K562 (cell line): Measurements from ENCODE around the gene CARD9.

Experiments
- CBX2 ChIP-seq: fragments of 200-600 bp; sonication (generic); IDR thresholded peaks from one replicate; pipeline ENCODE4 v1.6.1; 2012; ENCODE audit warnings: mild to moderate bottlenecking, low read length, inconsistent platforms; ENCODE audit not compliant: insufficient read depth, poor library complexity, severe bottlenecking
- DACH1 ChIP-seq: fragments of 450-650 bp; IDR thresholded peaks from 2 replicates; pipeline ENCODE4 v1.6.1; 2018; ENCODE audit not compliant: partially characterized antibody
- FOXP1 ChIP-seq: sonication (generic); formaldehyde crosslinking; IDR thresholded peaks from 2 replicates; pipeline ENCODE4 v1.8.0; 2022; ENCODE audit warnings: mild to moderate bottlenecking, missing genetic modification reagents
- KDM1A ChIP-seq, 2 experiments: fragments of 450-650 bp; IDR thresholded peaks; 2 replicates each; pipeline ENCODE4 v1.6.1; 2016; ENCODE audit warnings: mild to moderate bottlenecking in 2 of 2
- MCM5 ChIP-seq: fragments of 450-650 bp; IDR thresholded peaks from 2 replicates; pipeline ENCODE4 v1.6.1; 2016; ENCODE audit warnings: low read depth
- RBM22 ChIP-seq: fragments of 200-400 bp; formaldehyde crosslinking; IDR thresholded peaks from 2 replicates; pipeline ENCODE4 v1.6.1; 2018; ENCODE audit warnings: low read length, low read depth; ENCODE audit not compliant: poor library complexity, severe bottlenecking
- RFX1 ChIP-seq: fragments of 450-650 bp; IDR thresholded peaks from 2 replicates; pipeline ENCODE4 v1.6.1; 2016; ENCODE audit warnings: mild to moderate bottlenecking, moderate library complexity
- TSHZ1 ChIP-seq: fragments of 250-450 bp; sonication (Bioruptor Pico); IDR thresholded peaks from 2 replicates; pipeline ENCODE4 v1.4.0; 2020; ENCODE audit warnings: mild to moderate bottlenecking, moderate library complexity
- ZFX ChIP-seq: sonication (generic); formaldehyde crosslinking; IDR thresholded peaks from 2 replicates; pipeline ENCODE4 v1.8.0; 2022; ENCODE audit warnings: mild to moderate bottlenecking, missing genetic modification reagents, moderate library complexity
- ZNF121 ChIP-seq: sonication (generic); formaldehyde crosslinking; conservative IDR thresholded peaks from 2 replicates; pipeline ENCODE4 v1.8.0; 2022; ENCODE audit warnings: missing genetic modification reagents
- ZNF239 ChIP-seq: fragments of 250-450 bp; sonication (Bioruptor Pico); IDR thresholded peaks from 2 replicates; pipeline ENCODE4 v1.4.0; 2020; ENCODE audit warnings: mild to moderate bottlenecking
- ZNF274 ChIP-seq: IDR thresholded peaks from 2 replicates; pipeline ENCODE4 v1.6.1; 2011; ENCODE audit warnings: low read depth, mild to moderate bottlenecking, low read length, moderate library complexity, borderline replicate concordance

GRCh38 chr9:136385015-136385414 lies 11.5 kb upstream of the CARD9 start:
- TF ChIP-seq ZNF239 (CRISPR knock-in tag) (no peak), KDM1A (IDR thresholded peaks at IDR 0.05) (no peak), ZNF274 (no peak), ZFX (no peak), TSHZ1 (no peak), ZNF121 (CRISPR knock-in tag) (no peak), FOXP1 (CRISPR knock-in tag) (no peak), MCM5 (no peak), DACH1 (no peak), RFX1 (no peak), CBX2 (no peak), RBM22 (no peak)
